Left lung (tissue), 10 donors: Measurements from ENCODE around the gene NRARP. TPM values are rescaled to one million over a fixed set of nuclear protein-coding genes. Genes with fewer than 3 reads are reported as not detected.

Experiments used
- ATAC-seq: fragments of 200-7000 bp; cut with Tn5 transposase; one replicate; pipeline ENCODE4 v1.9.1; 2020; ENCODE audit warnings: moderate library complexity
- DNase-seq, 4 donors: peaks; one replicate each; pipeline ENCODE4 v3.0.0-alpha.2; 2013 to 2020
- H3K27ac ChIP-seq, 2 donors: fragments of 200-600 bp; sonication (generic) in 1 of 2; one replicate each; pipeline versions ENCODE4 v1.5.0 to v1.8.0; 2020 to 2021
- H3K27me3 ChIP-seq, 2 donors: fragments of 200-600 bp; sonication (generic) in 1 of 2; one replicate each; pipeline versions ENCODE4 v1.5.0 to v1.8.0; 2020 to 2021
- H3K36me3 ChIP-seq, 2 donors: fragments of 200-600 bp; sonication (generic) in 1 of 2; one replicate each; pipeline versions ENCODE4 v1.5.0 to v1.8.0; 2020 to 2021
- H3K4me1 ChIP-seq, 2 donors: fragments of 200-600 bp; one replicate each; pipeline ENCODE4 v1.8.0; 2021
- H3K4me3 ChIP-seq, 2 donors: fragments of 200-600 bp; sonication (generic) in 1 of 2; one replicate each; pipeline versions ENCODE4 v1.5.0 to v1.8.0; 2020 to 2021; ENCODE audit warnings: mild to moderate bottlenecking in 1 of 2
- H3K9me3 ChIP-seq, 2 donors: fragments of 200-600 bp; sonication (generic) in 1 of 2; one replicate each; pipeline versions ENCODE4 v1.5.0 to v1.8.0; 2020 to 2021
- CTCF ChIP-seq, 2 donors: fragments of 200-600 bp; sonication (generic) in 1 of 2; IDR thresholded peaks; one replicate each; pipeline versions ENCODE4 v1.5.0 to v1.8.0; 2021; ENCODE audit warnings: antibody characterized with exemption in 2 of 2
- intact Hi-C, 2 donors: fragments of 100-400 bp; cut with DNase I; formaldehyde crosslinking; loops; one replicate each; pipeline versions ENCODE4 v1.11.2 to v1.14.2; 2022
- polyA plus RNA-seq, 6 donors: library from polyadenylated mRNA; unstranded; fragments of 120-200 nt; gene quantifications; one replicate each; pipeline ENCODE4 v1.2.1, GENCODE V29; 2013; ENCODE audit not compliant: insufficient read length in 6 of 6
- total RNA-seq, 2 donors: library from RNA; stranded (reverse); fragmentation: NEBNext Ultra II Directional; extraction: Animal tissue kit (Norgen Biotek cat#: 25700); gene quantifications; one replicate each; pipeline ENCODE4 v1.2.1, GENCODE V29; 2021
- donor health status: DM: no; HTN: yes; CAD: no.
- donor health status: DM: no; HTN: no; CAD: no.

Gene NRARP
- total and polyA plus RNA-seq, 8 donors = 7.0 to 15.2 (median 9.7) TPM

GRCh38 chr9:137314561-137315560 is 12.8 kb upstream of the NRARP start:
- peaks cover 0 to 30% of the 10 kb centered on the region in 2 donors for H3K27me3 ChIP-seq
- no peaks in the 10 kb centered on the region for H3K9me3 ChIP-seq
- ATAC-seq (no peak), DNase-seq (peak in 1 of 4 donors; percentile 30)
- no peak overlapping the region for H3K4me3 ChIP-seq
- H3K27ac ChIP-seq = no peak overlapping the region
- H3K4me1 ChIP-seq = peaks cover 5 to 37% of the 10 kb centered on the region in 2 donors
- TF ChIP-seq CTCF (IDR thresholded peaks at IDR 0.05) = no peak
- intact Hi-C loops = no loop called here
- no peaks in the 10 kb centered on the region for H3K36me3 ChIP-seq

GRCh38 chr9:137313956-137314560 is 12.0 kb upstream of the NRARP start:
- ATAC-seq (no peak), DNase-seq (no peak)
- peaks cover 5 to 29% of the 10 kb centered on the region in 2 donors for H3K4me1 ChIP-seq
- H3K4me3 ChIP-seq = no peak overlapping the region
- H3K9me3 ChIP-seq = no peaks in the 10 kb centered on the region
- no peak for TF ChIP-seq CTCF (IDR thresholded peaks at IDR 0.05)
- no peak overlapping the region for H3K27ac ChIP-seq
- no peaks in the 10 kb centered on the region for H3K36me3 ChIP-seq
- peaks cover 0 to 34% of the 10 kb centered on the region in 2 donors for H3K27me3 ChIP-seq
- intact Hi-C loops = no loop called here

GRCh38 chr9:137313326-137313936 is 11.4 kb upstream of the NRARP start:
- no peak for TF ChIP-seq CTCF (IDR thresholded peaks at IDR 0.05)
- Histone ChIP-seq H3K27me3 (peaks cover 0 to 40% of the 10 kb centered on the region in 2 donors), H3K27ac (no peak overlapping the region), H3K9me3 (no peaks in the 10 kb centered on the region), H3K36me3 (no peaks in the 10 kb centered on the region), H3K4me3 (no peak overlapping the region), H3K4me1 (peaks cover 5 to 24% of the 10 kb centered on the region in 2 donors)
- ATAC-seq (no peak), DNase-seq (no peak)
- intact Hi-C loops = no loop called here

- peaks cover 5 to 24% of the 10 kb centered on the region in 2 donors for H3K4me1 ChIP-seq
- intact Hi-C loops = no loop called here
Observed at GRCh38 chr9:137312852-137313325, 10.8 kb upstream of the NRARP start.

More at GRCh38 chr9:137312852-137313325, 10.8 kb upstream of the NRARP start:
- Histone ChIP-seq H3K27me3 (peaks cover 0 to 46% of the 10 kb centered on the region in 2 donors), H3K27ac (no peak overlapping the region), H3K9me3 (no peaks in the 10 kb centered on the region), H3K36me3 (no peaks in the 10 kb centered on the region), H3K4me3 (no peak overlapping the region)
- ATAC-seq (no peak), DNase-seq (no peak)
- TF ChIP-seq CTCF (IDR thresholded peaks at IDR 0.05) = no peak
